ENCODE data around the gene SPAG16.

- TF ChIP-seq EP300 (IDR thresholded peaks at IDR 0.05) (no peak), CTCF (IDR thresholded peaks at IDR 0.05) (no peak), POLR2A (IDR thresholded peaks at IDR 0.05) (no peak)
Measured at GRCh38 chr2:213274143-213274542, 10.1 kb upstream of the SPAG16 start.

Data from tibial nerve (tissue), 4 donors.